Measurements from ENCODE around the gene PIK3AP1. TPM values are rescaled to one million over a fixed set of nuclear protein-coding genes. Genes with fewer than 3 reads are reported as not detected.

Gene PIK3AP1
- total and polyA plus RNA-seq, 2 of the 13 experiments (the other 11 are each of a cell fraction or from before 2014, with no cell fraction given) = 3.6 to 13.8 TPM

DNA sequence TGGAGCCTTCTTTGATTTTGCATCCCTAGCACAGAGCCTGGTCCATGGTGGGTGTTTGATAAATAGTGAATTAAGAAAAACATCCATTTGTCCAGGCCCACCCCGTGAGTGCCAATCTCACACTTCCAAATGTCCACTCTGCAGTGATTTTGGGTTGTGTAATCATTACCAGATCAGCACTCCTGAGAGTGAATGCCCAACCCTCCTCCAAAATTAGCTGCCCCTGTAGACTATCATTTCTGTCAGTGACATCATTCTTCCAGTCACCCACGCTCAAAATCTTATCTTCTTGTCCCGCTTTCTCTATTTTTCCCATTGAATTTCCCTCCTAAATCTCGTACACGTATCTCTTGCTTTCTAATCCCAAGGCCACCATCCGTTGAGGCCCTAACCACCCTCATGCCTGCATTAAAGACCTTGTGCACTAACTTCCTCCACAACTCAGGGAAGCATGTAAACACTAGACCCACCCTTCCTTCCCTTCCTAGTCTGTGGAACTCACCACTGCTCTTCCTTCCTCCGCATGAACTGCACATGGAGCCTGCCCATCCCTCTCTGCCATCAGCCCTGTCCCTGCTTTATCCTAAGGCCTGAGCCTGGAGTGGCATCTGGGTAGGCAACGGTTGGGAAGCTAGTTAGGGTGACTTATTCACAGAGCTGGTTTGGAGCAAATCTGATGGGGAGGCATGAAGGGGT lies 32.8 kb downstream of the PIK3AP1 start:
- FAIRE-seq (no peak), ATAC-seq (no peak), DNase-seq (ENCODE audit: low spot score) (no peak)
- no peak overlapping the region for H3K4me2 ChIP-seq (ENCODE audit: low read depth, low read length)
- no peaks in the 10 kb centered on the region for H3K36me3 ChIP-seq (replicated peaks in 1 of 2; ENCODE audit: control insufficient read depth in 1 of 2, insufficient read depth in 2 of 2, low read length in 2 of 2)
- H3K27me3 ChIP-seq (ENCODE audit: control insufficient read depth in 1 of 2, insufficient read depth in 2 of 2, low read length in 2 of 2) = no peaks in the 10 kb centered on the region
- in situ Hi-C loops (cut with HindIII; ENCODE audit: extremely low pct_ligation_motif_present, low pct_unique_long_range_greater_than_20kb) (no loop called here), intact Hi-C loops (cut with micrococcal nuclease; ENCODE audit: unreplicated experiment) (no loop called here)
- 71% methylated on average over 8 of the region's 8 CpGs for WGBS (ENCODE audit: low lambda C conversion rate)
- H3K79me2 ChIP-seq (ENCODE audit: insufficient read depth, low read length) = no peaks in the 10 kb centered on the region
- TF ChIP-seq ISL2 (CRISPR knock-in tag; IDR thresholded peaks at IDR 0.05) = no peak
- no peak for TF ChIP-seq HOXA9 (CRISPR knock-in tag; IDR thresholded peaks at IDR 0.05; ENCODE audit: borderline replicate concordance)
- TF ChIP-seq HOXD1 (CRISPR knock-in tag; IDR thresholded peaks at IDR 0.05) = no peak
- no peak overlapping the region for H3K27ac ChIP-seq (ENCODE audit: extremely low read length, insufficient read depth, low read length)
- ChIA-PET CTCF (ENCODE audit: low intra/inter-chr PET ratio, low total read pairs) (no interaction called here), POLR2A (no interaction called here)
- H2AFZ ChIP-seq (ENCODE audit: low read length) = no peak overlapping the region
- no peaks in the 10 kb centered on the region for H4K20me1 ChIP-seq (ENCODE audit: insufficient read depth, low read length)
- H3K9ac ChIP-seq (ENCODE audit: insufficient read depth, low read depth, low read length) = no peak overlapping the region
- BruUV-seq (replicated peaks) = no TSS peak
- no peaks in the 10 kb centered on the region for H3K9me3 ChIP-seq (ENCODE audit: low read length)
- H3K4me3 ChIP-seq (replicated peaks in 1 of 3; ENCODE audit: insufficient read depth in 1 of 3, low read depth in 2 of 3, low read length in 3 of 3) = no peak overlapping the region
- H3K4me1 ChIP-seq (ENCODE audit: insufficient read depth, low read length) = no peaks in the 10 kb centered on the region

DNA sequence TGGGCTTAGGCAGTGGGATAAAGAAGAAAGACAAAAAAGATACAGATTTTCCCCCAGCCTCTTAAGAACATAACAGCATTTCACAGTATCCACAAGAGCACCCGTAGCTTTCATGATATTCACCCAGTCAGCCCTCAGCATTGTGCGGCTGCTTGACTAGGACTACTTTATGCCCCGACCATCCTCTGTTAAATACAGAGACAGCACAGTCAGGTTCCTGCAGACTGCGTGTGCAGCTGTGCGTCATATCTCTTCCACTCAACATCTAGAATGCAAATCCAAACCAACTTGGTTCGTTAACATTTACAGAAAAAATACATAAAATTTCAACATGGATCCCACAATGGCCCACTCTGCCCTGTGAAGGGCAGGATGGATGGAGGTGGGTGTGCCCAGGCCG lies 33.8 kb downstream of the PIK3AP1 start:
- Histone ChIP-seq H3K4me2 (ENCODE audit: low read depth, low read length) (no peak overlapping the region), H2AFZ (ENCODE audit: low read length) (no peak overlapping the region), H3K4me1 (ENCODE audit: insufficient read depth, low read length) (no peaks in the 10 kb centered on the region), H3K27me3 (ENCODE audit: control insufficient read depth in 1 of 2, insufficient read depth in 2 of 2, low read length in 2 of 2) (no peaks in the 10 kb centered on the region), H3K36me3 (replicated peaks in 1 of 2; ENCODE audit: control insufficient read depth in 1 of 2, insufficient read depth in 2 of 2, low read length in 2 of 2) (no peaks in the 10 kb centered on the region), H4K20me1 (ENCODE audit: insufficient read depth, low read length) (no peaks in the 10 kb centered on the region), H3K4me3 (replicated peaks in 1 of 3; ENCODE audit: insufficient read depth in 1 of 3, low read depth in 2 of 3, low read length in 3 of 3) (no peak overlapping the region), H3K27ac (ENCODE audit: extremely low read length, insufficient read depth, low read length) (no peak overlapping the region), H3K9me3 (ENCODE audit: low read length) (no peaks in the 10 kb centered on the region), H3K9ac (ENCODE audit: insufficient read depth, low read depth, low read length) (no peak overlapping the region), H3K79me2 (ENCODE audit: insufficient read depth, low read length) (no peaks in the 10 kb centered on the region)
- 77% methylated on average over 7 of the region's 7 CpGs for WGBS (ENCODE audit: low lambda C conversion rate)
- CTCF ChIA-PET (ENCODE audit: low intra/inter-chr PET ratio, low total read pairs) = no interaction called here
- DNase-seq (ENCODE audit: low spot score) (no peak), FAIRE-seq (no peak), ATAC-seq (no peak)
- POLR2A ChIA-PET = interaction anchor here (1.3 kb wide), 1 partner anchor 9 kb away, joined by 3 read pairs; no protein-coding TSS in a partner anchor
- in situ Hi-C loops (cut with HindIII; ENCODE audit: extremely low pct_ligation_motif_present, low pct_unique_long_range_greater_than_20kb) (no loop called here), intact Hi-C loops (cut with micrococcal nuclease; ENCODE audit: unreplicated experiment) (no loop called here)
- TF ChIP-seq CSRNP2 (CRISPR knock-in tag; conservative IDR thresholded peaks at IDR 0.05; ENCODE audit: low read depth) = no peak
- no peak for TF ChIP-seq CHD4 (IDR thresholded peaks at IDR 0.05; ENCODE audit: borderline replicate concordance, low read length)
- TF ChIP-seq MTA3 (CRISPR knock-in tag; IDR thresholded peaks at IDR 0.05) = no peak
- TF ChIP-seq HBP1 (CRISPR knock-in tag; IDR thresholded peaks at IDR 0.05; ENCODE audit: low read depth) = no peak
- BruUV-seq (replicated peaks) = no TSS peak
